DND-41 (cell line): Measurements from ENCODE around the gene CAT.

Experiments used
- ATAC-seq: fragments of 200-7000 bp; cut with Tn5 transposase; 3 replicates; pipeline ENCODE4 v1.9.1; 2021; ENCODE audit warnings: low read depth; ENCODE audit not compliant: insufficient read depth
- DNase-seq: peaks from one replicate; pipeline ENCODE4 v3.0.0-alpha.2; 2020
- H2AFZ ChIP-seq: 2 replicates; pipeline ENCODE4 v1.6.0; 2012; ENCODE audit warnings: low read depth, low read length
- H3K27ac ChIP-seq: 2 replicates; pipeline ENCODE4 v1.5.1; 2012; ENCODE audit warnings: low read length, inconsistent platforms
- H3K27me3 ChIP-seq: fragments of 200-600 bp; sonication (generic); 2 replicates; pipeline ENCODE4 v1.6.0; 2012; ENCODE audit warnings: low read length, mild to moderate bottlenecking, inconsistent platforms; ENCODE audit not compliant: insufficient read depth, poor library complexity
- H3K36me3 ChIP-seq: 2 replicates; pipeline ENCODE4 v1.5.1; 2012; ENCODE audit warnings: low read length, inconsistent platforms; ENCODE audit not compliant: insufficient read depth
- H3K4me1 ChIP-seq: 2 replicates; pipeline ENCODE4 v1.5.1; 2012; ENCODE audit warnings: mild to moderate bottlenecking, low read length; ENCODE audit not compliant: insufficient read depth
- H3K4me2 ChIP-seq: 2 replicates; pipeline ENCODE4 v1.6.0; 2012; ENCODE audit warnings: mild to moderate bottlenecking, moderate library complexity, low read length, inconsistent platforms; ENCODE audit not compliant: insufficient read depth
- H3K4me3 ChIP-seq, 2 experiments: fragments of 200-600 bp in 1 of 2; shearing (Covaris generic) in 1 of 2; 2 replicates each; pipeline ENCODE4 v1.5.1; 2012 to 2016; ENCODE audit warnings: inconsistent platforms in 2 of 2, low read length in 2 of 2, mild to moderate bottlenecking in 2 of 2, low read depth in 1 of 2, moderate library complexity in 1 of 2
- H3K79me2 ChIP-seq: 2 replicates; pipeline ENCODE4 v1.6.0; 2012; ENCODE audit warnings: low read length, inconsistent platforms; ENCODE audit not compliant: insufficient read depth
- H3K9ac ChIP-seq: 2 replicates; pipeline ENCODE4 v1.6.0; 2012; ENCODE audit warnings: low read depth, mild to moderate bottlenecking, inconsistent platforms, low read length, moderate library complexity
- H3K9me3 ChIP-seq: 2 replicates; pipeline ENCODE4 v1.5.1; 2012; ENCODE audit warnings: low read length, moderate library complexity, mild to moderate bottlenecking, inconsistent platforms; ENCODE audit not compliant: insufficient read depth, severe bottlenecking
- H4K20me1 ChIP-seq: 2 replicates; pipeline ENCODE4 v1.6.0; 2012; ENCODE audit warnings: low read length; ENCODE audit not compliant: insufficient read depth
- CTCF ChIP-seq: IDR thresholded peaks from 2 replicates; pipeline ENCODE4 v1.5.1; 2012; ENCODE audit warnings: borderline replicate concordance, low read length, moderate library complexity, mild to moderate bottlenecking; ENCODE audit not compliant: poor library complexity, severe bottlenecking; ENCODE audit errors: extremely low read depth
- EZH2 ChIP-seq: IDR thresholded peaks from 3 replicates; pipeline ENCODE4 v1.6.1; 2012; ENCODE audit warnings: borderline replicate concordance, low read depth, mild to moderate bottlenecking, moderate library complexity, low read length, inconsistent platforms; ENCODE audit not compliant: severe bottlenecking

The CAT gene

GRCh38 chr11:34408580-34409172 lies 30.1 kb upstream of the CAT start:
- H3K4me2 ChIP-seq, result no peak overlapping the region
- no peaks in the 10 kb centered on the region for H3K79me2 ChIP-seq
- H2AFZ ChIP-seq, result no peak overlapping the region
- no peak for DNase-seq
- H3K27ac ChIP-seq, result no peak overlapping the region
- no peak overlapping the region for H3K4me3 ChIP-seq
- no peaks in the 10 kb centered on the region for H3K4me1 ChIP-seq
- H3K27me3 ChIP-seq, result peaks cover 5% of the 10 kb centered on the region
- H3K9me3 ChIP-seq, result peaks cover 12% of the 10 kb centered on the region
- no peak for TF ChIP-seq EZH2
- no peak for TF ChIP-seq CTCF
- ATAC-seq, result no peak
- no peaks in the 10 kb centered on the region for H3K36me3 ChIP-seq
- H4K20me1 ChIP-seq, result no peaks in the 10 kb centered on the region
- no peak overlapping the region for H3K9ac ChIP-seq

- H3K36me3 ChIP-seq, result no peaks in the 10 kb centered on the region
- peaks cover 18% of the 10 kb centered on the region for H3K9me3 ChIP-seq
- no peaks in the 10 kb centered on the region for H3K4me1 ChIP-seq
- no peak overlapping the region for H2AFZ ChIP-seq
- no peak for TF ChIP-seq CTCF
- no peak for TF ChIP-seq EZH2
- H3K27ac ChIP-seq, result no peak overlapping the region
- no peaks in the 10 kb centered on the region for H4K20me1 ChIP-seq
- ATAC-seq, result no peak
- H3K4me3 ChIP-seq, result no peak overlapping the region
- no peaks in the 10 kb centered on the region for H3K27me3 ChIP-seq
- H3K9ac ChIP-seq, result no peak overlapping the region
- H3K79me2 ChIP-seq, result no peaks in the 10 kb centered on the region
- DNase-seq, result no peak
- no peak overlapping the region for H3K4me2 ChIP-seq
Measured at GRCh38 chr11:34411111-34411510, 27.6 kb upstream of the CAT start.

- Histone ChIP-seq H3K4me1 (no peaks in the 10 kb centered on the region), H3K9ac (no peak overlapping the region), H4K20me1 (no peaks in the 10 kb centered on the region), H3K36me3 (no peaks in the 10 kb centered on the region), H3K79me2 (no peaks in the 10 kb centered on the region), H2AFZ (no peak overlapping the region), H3K4me3 (no peak overlapping the region), H3K9me3 (peaks cover 18% of the 10 kb centered on the region), H3K4me2 (no peak overlapping the region), H3K27ac (no peak overlapping the region), H3K27me3 (no peaks in the 10 kb centered on the region)
- no peak for TF ChIP-seq CTCF
- no peak for TF ChIP-seq EZH2
- DNase-seq (no peak), ATAC-seq (no peak)
Measured at GRCh38 chr11:34411791-34412190, 26.9 kb upstream of the CAT start.
